A549 (cell line): Measurements from ENCODE around the gene CDH4. TPM values are rescaled to one million over a fixed set of nuclear protein-coding genes. Genes with fewer than 3 reads are reported as not detected.

Experiments used
- ATAC-seq, 2 experiments: fragments of 200-7000 bp in 1 of 2; fragments of >200 bp in 1 of 2; cut with Nextera tagmentation in 1 of 2; cut with Tn5 transposase in 1 of 2; 3 replicates each; pipeline versions ENCODE4 v1.8.0 to v1.9.1; 2018 to 2020; ENCODE audit warnings: mild to moderate bottlenecking in 1 of 2, moderate library complexity in 1 of 2
- CTCF ChIA-PET: fragments of 300-600 bp; sonication (Branson Sonifier 250); formaldehyde crosslinking; extraction: SDS; loops from one replicate; lab custom pipeline; 2021; ENCODE audit warnings: antibody characterized with exemption, inconsistent platforms; lab: Yijun Ruan, JAX
- POLR2A ChIA-PET: fragments of 350-600 bp; formaldehyde crosslinking; extraction: SDS; loops from one replicate; lab custom pipeline; 2021; ENCODE audit warnings: antibody characterized with exemption, inconsistent platforms; lab: Yijun Ruan, JAX
- DNase-seq, 2 experiments: peaks; one replicate each; pipeline versions ENCODE4 v3.0.0 to v3.0.0-alpha.2; 2011 to 2016; ENCODE audit warnings: low read depth in 1 of 2, low spot score in 1 of 2
- FAIRE-seq: peaks from 2 replicates; lab custom pipeline; 2011; peaks lifted over from hg19 to GRCh38; lab: Jason Lieb, UNC
- H3K27ac ChIP-seq, 2 experiments: fragments of >200 bp; sonication (Bioruptor Twin); formaldehyde crosslinking; 3 replicates each; pipeline ENCODE4 v1.5.1; 2016 to 2017
- H3K4me1 ChIP-seq: fragments of >200 bp; sonication (Bioruptor Twin); formaldehyde crosslinking; 3 replicates; pipeline ENCODE4 v1.6.1; 2016
- H3K4me2 ChIP-seq: fragments of >200 bp; sonication (Bioruptor Twin); formaldehyde crosslinking; 3 replicates; pipeline ENCODE4 v1.6.1; 2016
- H3K4me3 ChIP-seq: fragments of >200 bp; sonication (Bioruptor Twin); formaldehyde crosslinking; 3 replicates; pipeline ENCODE4 v1.5.1; 2016
- H3K9me3 ChIP-seq: fragments of >200 bp; sonication (Bioruptor Twin); formaldehyde crosslinking; 3 replicates; pipeline ENCODE4 v1.6.1; 2016
- ATOH8 ChIP-seq: fragments of 250-450 bp; sonication (Bioruptor Pico); IDR thresholded peaks from 2 replicates; pipeline ENCODE4 v1.5.0; 2020; ENCODE audit warnings: low read depth, mild to moderate bottlenecking, moderate library complexity
- CBX2 ChIP-seq: fragments of 200-600 bp; sonication (generic); IDR thresholded peaks from 2 replicates; pipeline ENCODE4 v1.6.1; 2016; ENCODE audit warnings: low read depth, mild to moderate bottlenecking, borderline replicate concordance
- CBX8 ChIP-seq: fragments of 200-600 bp; sonication (generic); IDR thresholded peaks from 2 replicates; pipeline ENCODE4 v1.6.1; 2016
- CHD2 ChIP-seq: fragments of 150-350 bp; IDR thresholded peaks from 2 replicates; pipeline ENCODE4 v1.6.1; 2014; ENCODE audit warnings: low read length; ENCODE audit not compliant: partially characterized antibody
- EHF ChIP-seq: fragments of 250-450 bp; sonication (Bioruptor Pico); IDR thresholded peaks from 2 replicates; pipeline ENCODE4 v1.5.0; 2020; ENCODE audit warnings: mild to moderate bottlenecking
- ESRRA ChIP-seq: fragments of 150-350 bp; IDR thresholded peaks from 2 replicates; pipeline ENCODE4 v1.6.1; 2014; ENCODE audit warnings: mild to moderate bottlenecking, low read length, borderline replicate concordance
- FOSB ChIP-seq: fragments of 250-450 bp; sonication (Bioruptor Pico); IDR thresholded peaks from 2 replicates; pipeline ENCODE4 v1.5.0; 2020; ENCODE audit warnings: mild to moderate bottlenecking, moderate library complexity
- FOXS1 ChIP-seq: fragments of 250-450 bp; sonication (Bioruptor Pico); IDR thresholded peaks from 2 replicates; pipeline ENCODE4 v1.5.0; 2020; ENCODE audit warnings: mild to moderate bottlenecking, moderate library complexity
- GATA3 ChIP-seq: IDR thresholded peaks from 2 replicates; pipeline ENCODE4 v1.6.1; 2012; ENCODE audit warnings: borderline replicate concordance
- HOXA7 ChIP-seq: fragments of 250-450 bp; sonication (Bioruptor Pico); IDR thresholded peaks from 2 replicates; pipeline ENCODE4 v1.5.0; 2020; ENCODE audit warnings: mild to moderate bottlenecking, moderate library complexity
- HOXB13 ChIP-seq: fragments of 250-450 bp; sonication (Bioruptor Pico); IDR thresholded peaks from 2 replicates; pipeline ENCODE4 v1.5.0; 2020; ENCODE audit warnings: low read depth, mild to moderate bottlenecking, moderate library complexity
- HOXB5 ChIP-seq: fragments of 250-450 bp; sonication (Bioruptor Pico); IDR thresholded peaks from 2 replicates; pipeline ENCODE4 v1.5.0; 2020; ENCODE audit warnings: mild to moderate bottlenecking, moderate library complexity
- KDM5A ChIP-seq: fragments of 200-600 bp; sonication (generic); IDR thresholded peaks from 2 replicates; pipeline ENCODE4 v1.6.1; 2016; ENCODE audit warnings: antibody characterized with exemption, mild to moderate bottlenecking
- MYC ChIP-seq: IDR thresholded peaks from 2 replicates; pipeline ENCODE4 v1.6.1; 2012; ENCODE audit warnings: mild to moderate bottlenecking, inconsistent platforms, low read length, improper control_type of control experiment, borderline replicate concordance
- NPAS2 ChIP-seq: fragments of 250-450 bp; sonication (Bioruptor Pico); IDR thresholded peaks from 2 replicates; pipeline ENCODE4 v1.8.0; 2022; ENCODE audit warnings: mild to moderate bottlenecking, moderate library complexity, borderline replicate concordance
- PBX3 ChIP-seq: IDR thresholded peaks from 2 replicates; pipeline ENCODE4 v1.6.1; 2012
- PHF8 ChIP-seq: fragments of 200-600 bp; sonication (generic); IDR thresholded peaks from 2 replicates; pipeline ENCODE4 v1.6.1; 2016; ENCODE audit warnings: low read depth, mild to moderate bottlenecking, antibody characterized with exemption, moderate library complexity, borderline replicate concordance
- POLR2A ChIP-seq: IDR thresholded peaks from 2 replicates; pipeline ENCODE4 v1.6.1; 2012; ENCODE audit warnings: mild to moderate bottlenecking, low read length
- TFCP2L1 ChIP-seq: fragments of 250-450 bp; sonication (Bioruptor Pico); IDR thresholded peaks from 2 replicates; pipeline ENCODE4 v1.5.0; 2021; ENCODE audit warnings: mild to moderate bottlenecking
- TP53 ChIP-seq: fragments of 250-450 bp; sonication (Bioruptor Pico); IDR thresholded peaks from 2 replicates; pipeline ENCODE4 v1.5.0; 2021; ENCODE audit warnings: mild to moderate bottlenecking, moderate library complexity
- ZFP36 ChIP-seq: fragments of 450-650 bp; IDR thresholded peaks from 2 replicates; pipeline ENCODE4 v1.6.1; 2014; ENCODE audit warnings: borderline replicate concordance; ENCODE audit not compliant: partially characterized antibody
- ZNF302 ChIP-seq: fragments of 250-450 bp; sonication (Bioruptor Pico); IDR thresholded peaks from 2 replicates; pipeline ENCODE4 v1.9.0; 2021; ENCODE audit warnings: inconsistent platforms, mild to moderate bottlenecking, moderate library complexity
- WGBS: methylation state at CpG from one replicate; pipeline ENCODE4 v1.1.6; 2017; ENCODE audit errors: missing lambda C conversion rate; 5-methylcytosine and 5-hydroxymethylcytosine counted together
- polyA plus RNA-seq, 4 experiments: library from polyadenylated mRNA; depleted of rRNA in 3 of 4; stranded (reverse); fragments of >200 nt; fragmentation: RNase III in 1 of 4; extraction: RNeasy Plus Mini Kit Qiagen cat#74134 plus additional on column Dnase treatment in 1 of 4; gene quantifications; 2 replicates in 3 of 4; 3 replicates in 1 of 4; pipeline ENCODE4 v1.2.3, GENCODE V29; 2011 to 2017
- TF ChIP-seq, protein P1 (sequence below): fragments of 150-350 bp; IDR thresholded peaks from 2 replicates; pipeline ENCODE4 v1.6.1; 2014; ENCODE audit warnings: low read depth, mild to moderate bottlenecking, low read length

CDH4 gene
- polyA plus RNA-seq, 2 of the 4 experiments (the other 2 are of a cell fraction): 3.4 to 10.3 TPM

- no peak for ATAC-seq
- DNase-seq: no peak
- Histone ChIP-seq H3K4me3 (no peak overlapping the region), H3K9me3 (no peaks in the 10 kb centered on the region), H3K4me2 (no peak overlapping the region), H3K27ac (no peak overlapping the region), H3K4me1 (no peaks in the 10 kb centered on the region)
- ChIA-PET POLR2A (no interaction called here), CTCF (interaction anchor here (0.6 to 1.9 kb wide), 4 partner anchors 18 to 1668 kb away, joined by 3 to 7 read pairs (median 3); no protein-coding TSS in a partner anchor)
- 89% methylated on average over 28 of the region's 31 CpGs for WGBS
- TF ChIP-seq HOXA7 (CRISPR knock-in tag) (no peak), ATOH8 (CRISPR knock-in tag) (no peak), CBX8 (no peak), HOXB5 (CRISPR knock-in tag) (no peak), KDM5A (no peak), NPAS2 (no peak), EHF (CRISPR knock-in tag) (no peak), CBX2 (no peak), FOXS1 (CRISPR knock-in tag) (no peak), HOXB13 (no peak), MYC (no peak), POLR2A (no peak), PBX3 (no peak), TFCP2L1 (CRISPR knock-in tag) (no peak), ZFP36 (no peak), CHD2 (no peak), GATA3 (no peak)
- TF ChIP-seq, protein P1, sequence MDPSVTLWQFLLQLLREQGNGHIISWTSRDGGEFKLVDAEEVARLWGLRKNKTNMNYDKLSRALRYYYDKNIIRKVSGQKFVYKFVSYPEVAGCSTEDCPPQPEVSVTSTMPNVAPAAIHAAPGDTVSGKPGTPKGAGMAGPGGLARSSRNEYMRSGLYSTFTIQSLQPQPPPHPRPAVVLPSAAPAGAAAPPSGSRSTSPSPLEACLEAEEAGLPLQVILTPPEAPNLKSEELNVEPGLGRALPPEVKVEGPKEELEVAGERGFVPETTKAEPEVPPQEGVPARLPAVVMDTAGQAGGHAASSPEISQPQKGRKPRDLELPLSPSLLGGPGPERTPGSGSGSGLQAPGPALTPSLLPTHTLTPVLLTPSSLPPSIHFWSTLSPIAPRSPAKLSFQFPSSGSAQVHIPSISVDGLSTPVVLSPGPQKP: no peak
- FAIRE-seq: no peak
Measured at GRCh38 chr20:61878478-61879302, 626.6 kb downstream of the CDH4 start.

- POLR2A ChIA-PET: no interaction called here
- ATAC-seq: no peak
- no peak for FAIRE-seq
- Histone ChIP-seq H3K4me3 (no peak overlapping the region), H3K4me1 (no peaks in the 10 kb centered on the region), H3K9me3 (no peaks in the 10 kb centered on the region), H3K4me2 (no peak overlapping the region), H3K27ac (no peak overlapping the region)
- no peak for DNase-seq
- CTCF ChIA-PET: interaction anchor here (0.6 to 1.1 kb wide), 2 partner anchors 381 to 1668 kb away, joined by 3 read pairs; no protein-coding TSS in a partner anchor
- TF ChIP-seq ZNF302 (CRISPR knock-in tag): no peak
- TF ChIP-seq TP53 (CRISPR knock-in tag): no peak
- TF ChIP-seq ESRRA: no peak
- TF ChIP-seq FOSB (CRISPR knock-in tag): no peak
- TF ChIP-seq PHF8: no peak
- WGBS: 83% methylated on average over 10 of the region's 10 CpGs
Measured at GRCh38 chr20:61879303-61879620, 627.2 kb downstream of the CDH4 start.
